ENCODE results near the gene ASB13.

DNA sequence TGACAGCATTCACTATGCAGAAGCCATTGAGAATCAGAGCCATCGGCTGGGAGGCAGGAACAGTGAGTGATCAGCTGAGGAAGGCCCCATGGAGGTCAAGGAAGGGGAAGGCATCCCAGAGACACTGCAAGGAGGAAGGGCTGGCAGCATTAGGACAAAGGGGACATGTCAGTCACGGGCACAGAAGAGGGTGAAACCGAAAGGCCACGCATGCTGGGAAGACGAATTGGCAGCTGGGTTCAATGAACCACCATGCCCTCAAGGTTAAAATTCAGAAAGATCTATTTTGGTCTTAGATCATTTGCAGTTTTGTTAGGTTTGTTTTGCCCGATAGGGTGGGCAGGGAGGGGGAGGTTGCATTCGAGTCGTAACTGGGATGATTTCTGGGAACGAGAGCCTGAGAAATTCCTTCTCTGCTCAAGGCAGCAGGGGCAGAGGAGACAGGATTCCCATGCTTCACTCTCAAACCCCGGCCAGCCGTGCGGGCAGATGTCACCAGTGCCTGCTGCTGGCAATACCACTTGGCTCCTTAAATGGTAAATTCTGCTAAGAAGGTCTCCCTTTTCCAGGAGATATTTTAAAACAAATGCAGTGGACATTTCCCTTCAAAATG, 57.7 kb downstream of the ASB13 start:
- TF ChIP-seq, protein P1, sequence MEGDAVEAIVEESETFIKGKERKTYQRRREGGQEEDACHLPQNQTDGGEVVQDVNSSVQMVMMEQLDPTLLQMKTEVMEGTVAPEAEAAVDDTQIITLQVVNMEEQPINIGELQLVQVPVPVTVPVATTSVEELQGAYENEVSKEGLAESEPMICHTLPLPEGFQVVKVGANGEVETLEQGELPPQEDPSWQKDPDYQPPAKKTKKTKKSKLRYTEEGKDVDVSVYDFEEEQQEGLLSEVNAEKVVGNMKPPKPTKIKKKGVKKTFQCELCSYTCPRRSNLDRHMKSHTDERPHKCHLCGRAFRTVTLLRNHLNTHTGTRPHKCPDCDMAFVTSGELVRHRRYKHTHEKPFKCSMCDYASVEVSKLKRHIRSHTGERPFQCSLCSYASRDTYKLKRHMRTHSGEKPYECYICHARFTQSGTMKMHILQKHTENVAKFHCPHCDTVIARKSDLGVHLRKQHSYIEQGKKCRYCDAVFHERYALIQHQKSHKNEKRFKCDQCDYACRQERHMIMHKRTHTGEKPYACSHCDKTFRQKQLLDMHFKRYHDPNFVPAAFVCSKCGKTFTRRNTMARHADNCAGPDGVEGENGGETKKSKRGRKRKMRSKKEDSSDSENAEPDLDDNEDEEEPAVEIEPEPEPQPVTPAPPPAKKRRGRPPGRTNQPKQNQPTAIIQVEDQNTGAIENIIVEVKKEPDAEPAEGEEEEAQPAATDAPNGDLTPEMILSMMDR (IDR thresholded peaks at IDR 0.05), result no peak
- no peak for TF ChIP-seq POLR2A (IDR thresholded peaks at IDR 0.05)
